Astrocyte of the spinal cord (primary cell): ENCODE measurements around the gene ANKRD28.

Experiments
- DNase-seq: peaks from one replicate; pipeline ENCODE4 v3.0.0; 2011; ENCODE audit warnings: low read depth, low spot score
- H3K4me3 ChIP-seq: 2 replicates; pipeline ENCODE4 v1.5.1; 2011; ENCODE audit warnings: low read depth, mild to moderate bottlenecking, low read length, moderate library complexity
- CTCF ChIP-seq: IDR thresholded peaks from 2 replicates; pipeline ENCODE4 v1.5.1; 2012; ENCODE audit warnings: low read depth, mild to moderate bottlenecking, low read length, inconsistent platforms
- in situ Hi-C: cut with HindIII; loops from 2 replicates; pipeline ENCODE4 v1.10.0; 2017; ENCODE audit warnings: low sequenced_read_pairs

Gene ANKRD28

GRCh38 chr3:15787941-15788340 is 9.8 kb downstream of the ANKRD28 start:
- no peak for TF ChIP-seq CTCF
- no peak overlapping the region for H3K4me3 ChIP-seq
- in situ Hi-C loops: no loop called here

DNA sequence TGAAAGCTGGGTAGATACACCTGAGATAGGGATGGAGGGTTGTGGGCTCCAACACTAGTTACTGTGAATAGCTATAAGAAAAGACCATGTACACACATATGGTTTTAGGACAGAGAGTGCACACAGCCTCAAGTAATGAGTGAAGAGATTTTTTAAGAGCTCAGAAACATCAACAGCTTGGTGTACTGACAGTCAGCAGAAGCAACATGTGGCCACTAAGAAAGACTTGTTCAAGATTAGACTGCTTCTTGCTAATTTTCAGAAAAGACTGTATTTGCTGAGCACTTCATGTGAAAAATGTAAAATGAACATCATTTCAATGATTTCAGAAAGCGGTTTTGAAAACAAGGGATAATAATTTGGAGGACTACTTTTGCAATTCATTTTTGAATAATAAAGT is 10.3 kb downstream of the ANKRD28 start:
- DNase-seq: peak; percentile 15
- H3K4me3 ChIP-seq: no peak overlapping the region
- TF ChIP-seq CTCF: no peak
- in situ Hi-C loops: no loop called here

More at GRCh38 chr3:15787941-15788340, 9.8 kb downstream of the ANKRD28 start:
- peak; percentile 1 for DNase-seq

DNA sequence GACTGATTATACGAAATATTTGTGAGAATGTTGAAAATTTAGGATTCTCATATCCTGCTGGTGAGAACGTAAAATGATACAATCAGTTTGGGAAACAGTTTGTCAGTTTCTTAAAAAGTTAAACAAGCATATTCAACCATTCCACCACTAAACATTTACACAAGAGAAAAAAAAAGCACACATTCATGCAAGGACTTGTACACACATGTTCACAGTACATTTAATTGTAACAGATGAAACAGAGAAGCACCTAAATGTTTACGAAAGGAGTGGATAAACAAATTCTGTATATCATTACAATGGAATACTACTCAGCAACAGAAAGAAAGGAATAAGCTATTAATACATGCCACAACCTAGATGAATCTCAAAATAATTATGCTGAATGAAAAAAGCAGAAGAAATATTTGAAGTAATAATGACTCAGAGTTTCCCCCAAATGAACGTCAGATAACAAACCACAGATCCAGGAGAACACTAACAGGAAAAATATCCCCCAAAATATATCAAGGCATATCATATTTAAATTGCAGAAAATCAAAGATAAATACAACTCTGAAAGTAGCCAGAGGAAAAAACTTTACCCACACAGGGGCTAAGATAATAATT is 14.3 kb downstream of the ANKRD28 start:
- no peak overlapping the region for H3K4me3 ChIP-seq
- peak; percentile 84 for DNase-seq
- in situ Hi-C loops: no loop called here
- TF ChIP-seq CTCF: no peak

GRCh38 chr3:15782429-15782828 is 15.3 kb downstream of the ANKRD28 start:
- in situ Hi-C loops: no loop called here
- no peak overlapping the region for H3K4me3 ChIP-seq
- DNase-seq: no peak
- no peak for TF ChIP-seq CTCF

- no peak for DNase-seq
- no peak for TF ChIP-seq CTCF
- in situ Hi-C loops: no loop called here
- H3K4me3 ChIP-seq: no peak overlapping the region
These were observed 16.0 kb downstream of the ANKRD28 start for GRCh38 chr3:15781637-15782402.

GRCh38 chr3:15781131-15781530 is 16.6 kb downstream of the ANKRD28 start:
- no peak for DNase-seq
- in situ Hi-C loops: no loop called here
- TF ChIP-seq CTCF: no peak
- no peak overlapping the region for H3K4me3 ChIP-seq
